HG03039 (cell line): Measurements from ENCODE around the gene ATAD3A.

Experiments used
- ATAC-seq: cut with Tn5 transposase; IDR thresholded peaks from one replicate; pipeline ENCODE4 v1.9.1; 2021; ENCODE audit warnings: mild to moderate bottlenecking, moderate library complexity; ENCODE audit not compliant: unreplicated experiment

Gene ATAD3A

DNA sequence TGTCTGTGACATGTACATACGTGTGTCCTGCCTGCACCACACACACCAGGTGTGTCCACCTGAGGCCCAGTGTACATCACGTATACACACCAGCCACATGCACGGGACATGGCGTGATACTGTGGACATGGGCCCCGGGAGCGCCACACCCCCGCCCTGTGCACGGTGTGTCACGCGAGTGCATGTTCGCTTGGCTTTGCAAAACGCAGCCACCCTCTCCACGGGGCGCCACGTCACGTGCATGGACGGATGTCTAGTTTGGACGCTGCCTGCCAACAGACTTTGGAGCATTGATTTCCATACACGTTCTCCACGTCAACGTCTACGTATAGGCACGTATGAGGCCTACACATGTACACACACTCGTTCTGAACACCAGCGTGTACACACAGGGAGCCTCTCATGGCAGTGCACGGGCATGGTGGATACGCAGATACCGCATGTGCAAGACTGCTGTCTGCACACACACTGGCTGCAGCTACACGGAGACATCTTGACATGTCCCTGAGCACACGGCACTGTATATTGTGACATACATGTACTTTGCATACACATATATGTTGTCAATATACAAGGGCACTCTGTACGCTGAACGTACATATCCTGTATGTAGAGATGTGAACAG is 25.8 kb downstream of the ATAD3A start:
- no peak for ATAC-seq

- ATAC-seq = no peak
These were observed 26.4 kb downstream of the ATAD3A start for GRCh38 chr1:1538334-1538733.

DNA sequence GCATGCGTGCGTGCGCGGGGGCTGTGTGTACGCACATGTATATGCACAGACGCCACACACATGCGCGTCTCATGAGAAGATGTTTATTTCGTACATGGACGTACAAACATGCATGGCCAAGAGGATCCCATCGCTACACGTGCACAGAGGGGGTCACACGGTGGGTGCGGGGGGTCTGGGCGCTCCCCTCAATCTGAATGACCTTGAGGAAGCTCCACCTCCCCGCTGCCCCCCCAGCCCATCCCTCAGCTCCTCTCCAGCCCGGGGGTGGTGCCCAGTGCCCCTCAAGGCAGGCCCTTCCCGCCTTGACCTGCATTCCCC is 27.0 kb downstream of the ATAD3A start:
- ATAC-seq = no peak

GRCh38 chr1:1539310-1540089 is 27.5 kb downstream of the ATAD3A start:
- ATAC-seq = no peak

GRCh38 chr1:1540090-1540817 is 28.3 kb downstream of the ATAD3A start, which contains the start of gene TMEM240:
Gene TMEM240, minus strand, starts transcription at chr1:1540624. Its CDS starts 278 bp downstream, at chr1:1540346.
- no peak for ATAC-seq

GRCh38 chr1:1540818-1541628 is 29.1 kb downstream of the ATAD3A start:
- no peak for ATAC-seq

- ATAC-seq = no peak
These were observed 30.2 kb downstream of the ATAD3A start for GRCh38 chr1:1541956-1542765.

DNA sequence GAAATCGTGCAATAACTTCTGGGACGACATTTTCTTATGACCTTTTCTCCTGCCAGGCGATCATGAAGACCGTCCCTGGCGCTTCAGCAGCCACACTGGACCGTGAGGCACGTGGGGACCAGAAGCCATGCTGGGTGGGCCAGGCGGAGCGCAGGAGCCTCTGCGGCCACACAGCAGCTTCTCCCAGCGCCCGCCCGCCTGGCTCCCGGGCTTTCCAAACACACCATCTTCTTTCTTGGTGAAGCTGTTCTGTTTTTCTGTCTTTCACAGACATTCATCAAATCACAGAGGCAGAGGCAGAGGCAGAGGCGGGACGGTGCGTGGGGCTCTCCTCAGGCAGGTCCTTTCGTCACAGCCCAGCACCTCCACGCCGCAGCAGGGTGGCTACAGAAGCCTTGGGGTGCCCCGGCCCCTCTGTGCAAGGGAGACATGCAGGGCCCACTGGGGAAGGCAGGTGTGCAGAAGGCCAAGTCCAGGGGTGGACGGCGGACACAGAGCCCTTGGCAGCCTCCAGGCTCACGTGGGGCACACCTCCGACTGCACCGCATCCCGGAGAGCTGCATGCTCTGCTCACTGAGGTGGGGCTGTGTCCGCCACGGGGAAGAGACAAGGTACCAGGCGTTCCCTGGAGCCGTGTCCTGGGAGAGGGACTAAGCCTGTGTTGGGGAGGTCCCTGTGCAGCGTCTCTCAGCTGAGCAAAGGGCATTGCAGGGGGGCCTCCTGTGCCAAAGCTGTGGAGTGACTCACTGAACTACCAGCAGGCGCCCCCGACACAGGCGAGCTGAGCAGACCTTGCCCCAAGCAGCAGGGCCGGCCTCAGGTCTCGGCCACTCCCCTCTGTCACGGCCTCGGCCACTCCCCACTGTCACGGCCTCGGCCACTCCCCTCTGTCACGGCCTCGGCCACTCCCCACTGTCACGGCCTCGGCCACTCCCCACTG is 31.1 kb downstream of the ATAD3A start:
- ATAC-seq = no peak

DNA sequence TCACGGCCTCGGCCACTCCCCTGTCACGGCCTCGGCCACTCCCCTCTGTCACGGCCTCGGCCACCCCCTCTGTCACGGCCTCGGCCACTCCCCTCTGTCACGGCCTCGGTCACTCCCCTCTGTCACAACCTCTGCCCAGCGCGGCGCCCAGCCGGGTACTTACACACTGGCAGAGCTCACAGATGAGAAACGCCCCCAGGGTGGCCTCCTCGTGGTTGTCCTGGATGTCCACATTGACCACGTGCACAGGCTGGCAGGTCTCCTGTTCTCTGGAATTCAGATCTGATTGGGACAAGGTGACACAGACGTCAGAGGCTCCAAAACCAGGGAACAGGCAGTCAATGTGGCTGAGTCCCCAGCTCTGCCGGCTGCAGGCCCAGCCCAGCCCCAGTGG is 31.7 kb downstream of the ATAD3A start:
- no peak for ATAC-seq

- no peak for ATAC-seq
These were observed 32.6 kb downstream of the ATAD3A start for GRCh38 chr1:1544544-1544943.

DNA sequence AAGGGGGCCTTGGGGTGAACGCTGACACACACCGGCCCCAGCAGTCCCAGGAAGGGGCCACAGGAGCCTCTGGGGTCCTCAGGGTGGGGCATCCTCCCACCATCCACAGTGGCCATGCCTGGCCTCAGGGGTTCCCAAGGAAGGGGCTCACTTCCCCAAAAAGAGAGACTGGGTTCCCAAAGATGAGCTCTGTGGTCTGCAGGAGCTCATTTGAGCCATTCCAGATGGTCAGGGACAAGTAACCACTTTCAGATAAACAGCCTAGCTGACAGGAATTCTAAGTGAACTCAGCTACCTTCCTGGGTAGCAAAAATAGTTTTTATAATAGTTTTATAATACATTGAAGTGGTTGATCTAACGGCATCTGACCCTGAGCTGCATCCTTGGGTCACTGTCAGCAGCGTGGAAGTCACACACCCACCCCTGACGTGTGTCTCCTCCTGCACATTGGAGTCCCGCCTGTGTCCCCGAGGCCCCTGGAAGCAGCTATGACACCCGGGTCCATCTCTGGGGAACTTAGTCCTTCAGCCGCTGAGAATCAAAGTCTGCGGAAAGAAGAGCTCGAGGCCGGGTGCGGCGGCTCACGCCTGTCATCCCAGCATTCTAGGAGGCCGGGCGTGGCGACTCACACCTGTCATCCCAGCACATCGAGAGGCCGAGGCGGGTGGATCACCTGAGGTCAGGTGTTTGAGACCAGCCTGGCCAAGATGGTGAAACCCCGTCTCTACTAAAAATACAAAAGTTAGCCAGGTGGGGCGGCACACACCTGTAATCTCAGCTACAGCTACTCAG is 34.2 kb downstream of the ATAD3A start:
- no peak for ATAC-seq

GRCh38 chr1:1547011-1547410 is 35.0 kb downstream of the ATAD3A start:
- ATAC-seq = no peak

DNA sequence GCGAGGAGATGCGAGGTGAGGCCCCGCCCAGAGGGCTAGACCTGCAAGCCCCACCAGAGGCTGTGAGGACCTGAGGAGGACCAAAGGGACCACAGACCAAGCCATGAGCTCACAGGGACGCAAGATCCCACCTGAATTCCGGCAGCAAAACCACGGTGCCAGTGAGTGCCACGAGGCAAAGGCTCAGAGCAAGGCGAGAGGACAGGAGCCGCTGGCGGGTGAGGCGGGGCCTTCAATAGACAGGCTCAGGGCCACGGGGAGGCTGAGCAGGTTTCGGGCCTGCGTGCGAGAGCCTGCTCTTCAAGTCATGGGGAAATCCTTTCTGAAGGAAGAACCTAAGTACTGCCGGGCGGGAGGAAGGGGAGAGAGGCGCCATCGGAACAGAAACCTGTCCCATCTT is 35.5 kb downstream of the ATAD3A start:
- ATAC-seq = no peak

DNA sequence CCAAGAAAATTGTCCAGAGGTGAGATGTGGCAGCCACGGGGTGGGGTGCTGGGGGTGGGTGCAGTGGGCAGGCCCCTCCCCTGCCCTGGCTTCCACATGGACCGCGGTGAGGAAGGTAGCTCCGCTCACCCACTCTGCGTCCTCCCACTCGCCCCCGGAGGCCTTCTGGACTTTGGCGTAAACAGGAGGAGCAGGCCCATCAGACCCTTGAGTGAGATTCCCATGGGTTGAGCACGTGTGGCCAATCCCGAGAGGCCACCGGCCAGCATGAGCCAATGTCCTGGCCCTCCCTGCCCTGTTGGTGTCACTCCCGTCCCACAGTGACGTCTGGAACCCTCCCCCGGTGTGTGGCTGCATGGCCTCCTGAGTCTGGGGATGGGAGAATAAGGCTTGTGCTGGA is 36.6 kb downstream of the ATAD3A start:
- ATAC-seq = no peak

- no peak for ATAC-seq
These were observed 38.1 kb downstream of the ATAD3A start for GRCh38 chr1:1550087-1550486.

- ATAC-seq = no peak
These were observed 38.9 kb downstream of the ATAD3A start for GRCh38 chr1:1550591-1551432.

DNA sequence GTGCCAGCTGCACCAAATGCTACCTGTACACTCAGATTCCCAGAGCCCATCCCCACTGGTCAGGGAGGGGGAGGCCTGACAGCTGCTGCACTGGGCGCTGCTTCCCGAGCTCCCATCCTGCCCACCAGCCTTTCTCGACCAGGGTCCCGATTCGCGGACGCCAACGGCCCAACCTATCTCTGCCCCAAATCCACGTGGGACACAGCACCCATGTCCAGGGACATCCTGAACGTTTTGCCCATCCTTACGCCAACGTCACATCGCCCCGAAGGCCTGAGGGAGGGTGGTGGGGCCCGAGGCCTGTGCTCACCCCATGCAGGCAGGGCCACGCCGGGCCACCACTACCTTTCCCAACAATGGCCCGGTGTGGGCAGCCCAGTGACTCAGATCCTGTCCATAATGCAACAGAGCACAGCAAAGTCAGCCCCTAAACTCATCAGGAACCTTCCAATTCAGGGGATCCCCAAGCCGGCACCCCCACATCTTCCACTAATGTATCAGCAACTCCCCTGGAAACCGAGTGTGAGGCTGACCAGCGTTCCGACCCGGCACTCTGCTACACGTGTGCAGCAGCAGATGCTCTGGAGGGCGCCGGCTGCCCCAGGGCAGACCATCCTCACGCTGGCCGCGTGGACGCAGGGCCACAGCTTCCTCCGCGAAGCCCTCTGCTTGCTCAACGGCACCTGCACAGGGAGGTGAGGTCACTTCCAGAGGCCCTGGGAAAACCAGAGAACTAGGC is 39.7 kb downstream of the ATAD3A start:
- ATAC-seq = no peak
